ENCODE measurements around the gene ZCCHC24.

The ZCCHC24 gene

DNA sequence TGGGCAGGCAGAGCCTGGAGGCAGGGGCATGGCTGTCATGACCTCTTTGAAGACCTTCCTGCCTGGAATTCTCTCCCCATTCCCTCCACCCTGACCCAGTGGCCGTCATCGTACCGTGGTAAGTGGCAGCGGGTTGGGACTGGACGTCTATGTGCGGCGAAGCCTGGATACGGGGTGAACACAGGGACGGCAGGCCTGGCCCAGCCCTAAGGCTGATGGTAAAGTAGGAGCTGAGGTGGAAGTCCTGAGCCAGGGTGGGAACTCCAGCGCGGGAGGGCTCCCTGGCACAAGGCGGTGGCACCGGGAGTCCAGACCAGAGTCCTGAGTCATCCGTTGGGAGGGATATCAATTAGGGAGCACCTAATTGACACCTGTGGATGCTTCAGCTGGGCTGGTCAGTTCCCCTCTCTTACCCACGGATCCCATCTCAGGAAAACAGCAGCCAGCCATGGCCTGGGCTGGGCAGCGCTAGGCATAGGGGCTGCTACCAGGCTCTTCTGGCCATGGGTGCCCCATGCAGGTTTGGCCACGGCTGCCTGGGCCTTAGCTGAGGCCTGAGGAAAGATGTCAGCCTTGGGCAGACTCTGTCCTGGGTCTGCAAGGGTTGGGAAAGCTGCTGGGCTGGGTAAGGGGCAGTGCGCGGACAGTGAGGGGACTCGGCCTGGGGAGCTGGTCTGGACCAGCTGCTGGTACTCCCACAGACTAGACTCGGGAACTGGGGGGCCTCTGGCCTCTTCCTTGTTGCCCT is 94.8 kb downstream of the ZCCHC24 start:
- TF ChIP-seq, protein P1, sequence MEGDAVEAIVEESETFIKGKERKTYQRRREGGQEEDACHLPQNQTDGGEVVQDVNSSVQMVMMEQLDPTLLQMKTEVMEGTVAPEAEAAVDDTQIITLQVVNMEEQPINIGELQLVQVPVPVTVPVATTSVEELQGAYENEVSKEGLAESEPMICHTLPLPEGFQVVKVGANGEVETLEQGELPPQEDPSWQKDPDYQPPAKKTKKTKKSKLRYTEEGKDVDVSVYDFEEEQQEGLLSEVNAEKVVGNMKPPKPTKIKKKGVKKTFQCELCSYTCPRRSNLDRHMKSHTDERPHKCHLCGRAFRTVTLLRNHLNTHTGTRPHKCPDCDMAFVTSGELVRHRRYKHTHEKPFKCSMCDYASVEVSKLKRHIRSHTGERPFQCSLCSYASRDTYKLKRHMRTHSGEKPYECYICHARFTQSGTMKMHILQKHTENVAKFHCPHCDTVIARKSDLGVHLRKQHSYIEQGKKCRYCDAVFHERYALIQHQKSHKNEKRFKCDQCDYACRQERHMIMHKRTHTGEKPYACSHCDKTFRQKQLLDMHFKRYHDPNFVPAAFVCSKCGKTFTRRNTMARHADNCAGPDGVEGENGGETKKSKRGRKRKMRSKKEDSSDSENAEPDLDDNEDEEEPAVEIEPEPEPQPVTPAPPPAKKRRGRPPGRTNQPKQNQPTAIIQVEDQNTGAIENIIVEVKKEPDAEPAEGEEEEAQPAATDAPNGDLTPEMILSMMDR (IDR thresholded peaks at IDR 0.05; ENCODE audit: insufficient read depth, missing control alignments) = no peak
- FAIRE-seq = no peak
- no peak for DNase-seq (ENCODE audit: insufficient read length, low spot score)

DNA sequence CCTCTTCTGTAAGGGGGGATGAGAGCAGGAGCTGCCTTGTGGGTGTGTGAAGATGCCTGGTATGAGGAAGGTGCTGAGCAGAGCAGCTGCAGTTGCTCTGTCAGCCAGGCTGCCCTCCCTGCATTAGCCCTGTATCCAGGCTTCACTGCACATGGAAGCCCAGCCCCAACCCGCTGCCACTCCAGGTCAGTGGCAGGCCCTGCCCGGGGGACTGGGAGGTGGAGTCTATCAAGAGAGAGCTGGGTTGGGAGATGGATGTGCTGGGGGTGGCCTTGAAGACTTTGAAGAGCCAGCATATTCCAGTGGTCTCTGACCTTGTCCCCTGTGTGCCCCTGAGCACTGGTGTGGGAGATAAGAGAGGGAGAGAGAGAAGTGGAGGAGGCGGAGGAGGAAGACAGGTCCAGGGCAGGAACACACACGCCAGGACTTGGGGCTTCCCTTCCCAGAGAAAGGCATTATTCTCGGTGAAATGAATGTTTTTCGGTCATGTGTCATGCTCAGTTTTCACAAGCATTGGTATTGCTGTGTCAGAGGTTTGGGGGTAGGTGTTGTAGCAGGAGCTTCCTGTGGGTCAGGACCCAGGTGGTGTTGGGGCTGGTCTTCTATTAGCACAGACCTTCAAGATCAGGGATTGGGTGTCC is 95.5 kb downstream of the ZCCHC24 start:
- no peak for DNase-seq (ENCODE audit: insufficient read length, low spot score)
- FAIRE-seq = no peak
- TF ChIP-seq, protein P1 (IDR thresholded peaks at IDR 0.05; ENCODE audit: insufficient read depth, missing control alignments) = no peak

DNA sequence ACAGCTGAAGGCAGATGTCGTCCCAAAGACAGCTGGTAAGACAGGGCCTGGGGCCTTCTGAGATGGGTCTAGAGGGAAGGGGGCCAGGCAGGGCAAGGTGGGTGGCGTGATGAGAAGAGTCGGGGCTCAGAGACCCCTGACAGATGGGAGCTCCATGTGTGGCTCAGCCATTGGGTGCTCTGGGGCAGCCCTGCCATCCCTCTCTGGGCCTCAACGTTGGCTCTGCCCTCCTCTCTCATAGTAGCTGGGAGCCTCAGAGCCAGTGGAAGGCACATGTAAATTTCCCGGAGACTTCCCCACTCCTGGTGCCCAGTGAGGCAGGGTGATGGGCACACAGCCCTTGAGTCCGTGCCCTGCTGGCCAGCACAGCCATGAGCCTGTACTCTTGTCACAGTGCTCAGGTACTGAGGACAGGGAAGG is 96.3 kb downstream of the ZCCHC24 start:
- TF ChIP-seq, protein P1 (IDR thresholded peaks at IDR 0.05; ENCODE audit: insufficient read depth, missing control alignments) = no peak
- FAIRE-seq (no peak), DNase-seq (ENCODE audit: insufficient read length, low spot score) (no peak)

DNA sequence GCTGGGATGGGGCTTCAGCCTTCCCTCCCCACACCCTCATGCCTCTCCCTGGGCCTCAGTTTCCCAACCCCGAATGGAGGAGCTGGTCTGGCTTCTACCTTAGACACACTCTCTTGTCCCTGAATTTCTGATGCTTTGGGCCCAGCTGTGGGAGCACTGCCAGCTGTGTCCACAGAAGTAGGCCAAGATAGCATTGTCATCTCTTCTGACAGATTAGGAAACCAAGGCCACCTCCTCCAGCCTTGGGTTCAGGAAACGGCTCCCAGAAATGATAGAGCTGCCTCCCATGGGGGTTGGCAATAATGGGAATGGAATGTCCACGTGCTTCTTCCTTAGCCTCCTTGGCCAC is 96.8 kb downstream of the ZCCHC24 start:
- FAIRE-seq = no peak
- DNase-seq (ENCODE audit: insufficient read length, low spot score) = no peak
- TF ChIP-seq, protein P1 (IDR thresholded peaks at IDR 0.05; ENCODE audit: insufficient read depth, missing control alignments) = no peak

DNA sequence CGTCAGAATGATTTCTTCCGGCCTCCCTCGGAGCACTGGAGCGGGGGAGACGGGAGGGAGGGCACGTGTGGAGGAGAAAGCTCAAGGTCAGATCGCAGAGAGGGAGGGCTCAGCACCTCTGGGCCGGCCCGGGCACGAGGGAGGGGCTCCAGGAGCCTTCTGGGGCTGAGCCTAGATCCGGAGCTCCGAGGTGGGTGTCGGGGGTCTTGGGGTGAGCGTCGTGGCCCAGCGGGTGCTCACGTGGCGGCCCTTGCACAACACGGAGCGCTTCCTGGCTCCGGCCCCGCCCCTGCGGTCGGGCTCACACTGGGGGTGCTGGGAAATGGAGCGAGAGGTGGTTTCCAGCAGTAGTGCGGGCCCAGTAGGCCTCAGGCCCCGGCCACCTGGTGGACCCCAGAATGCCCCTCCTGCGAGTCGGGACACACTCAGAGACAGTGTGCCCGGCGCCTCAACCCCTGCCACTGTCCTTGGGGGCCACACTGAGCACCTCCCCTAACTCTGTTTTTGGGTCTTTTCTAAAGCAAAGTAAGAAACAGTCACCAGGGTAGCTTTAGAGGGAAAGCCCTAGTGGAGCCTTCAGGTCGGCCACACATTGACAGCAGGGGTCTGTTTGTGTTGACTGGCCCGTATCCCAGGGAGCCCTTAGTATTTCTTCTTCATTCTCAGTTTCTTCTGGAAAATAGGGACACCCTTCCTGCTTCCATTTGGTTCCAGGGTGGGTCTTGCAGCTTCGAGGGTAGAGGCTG is 97.4 kb downstream of the ZCCHC24 start:
- FAIRE-seq (no peak), DNase-seq (ENCODE audit: insufficient read length, low spot score) (no peak)
- TF ChIP-seq, protein P1 (IDR thresholded peaks at IDR 0.05; ENCODE audit: insufficient read depth, missing control alignments) = no peak

DNA sequence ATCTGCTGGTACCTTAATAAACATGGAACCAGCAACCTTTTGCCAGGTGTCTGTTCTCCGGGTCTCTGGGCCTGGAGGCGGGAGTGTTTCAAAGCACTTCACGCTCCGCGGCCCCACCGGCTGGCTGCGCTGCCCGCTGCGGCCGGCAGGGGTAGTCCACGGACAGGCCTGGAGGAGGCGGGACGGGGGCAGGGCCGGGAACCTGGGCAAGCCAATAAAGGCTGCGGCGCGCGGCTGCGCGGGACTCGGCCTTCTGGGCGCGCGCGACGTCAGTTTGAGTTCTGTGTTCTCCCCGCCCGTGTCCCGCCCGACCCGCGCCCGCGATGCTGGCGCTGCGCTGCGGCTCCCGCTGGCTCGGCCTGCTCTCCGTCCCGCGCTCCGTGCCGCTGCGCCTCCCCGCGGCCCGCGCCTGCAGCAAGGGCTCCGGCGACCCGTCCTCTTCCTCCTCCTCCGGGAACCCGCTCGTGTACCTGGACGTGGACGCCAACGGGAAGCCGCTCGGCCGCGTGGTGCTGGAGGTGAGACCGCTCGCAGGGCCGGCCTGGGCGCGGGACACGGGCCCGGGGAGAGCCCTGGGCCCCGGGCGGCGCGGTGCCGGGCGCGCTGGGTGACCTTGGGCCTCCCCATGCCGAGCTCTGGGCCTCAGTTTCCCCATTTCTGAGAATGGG is 98.1 kb downstream of the ZCCHC24 start, which contains the start of gene PPIF:
Gene PPIF, plus strand, starts transcription at position 244 of the 668 bp plus-strand sequence. Its CDS starts 80 bp downstream, at position 324.
- TF ChIP-seq, protein P1 (IDR thresholded peaks at IDR 0.05; ENCODE audit: insufficient read depth, missing control alignments) = peak; percentile 62
- DNase-seq (ENCODE audit: insufficient read length, low spot score) (peak; percentile 85), FAIRE-seq (no peak)

All from D721Med (cell line).